Endothelial cell of umbilical vein (primary cell): ENCODE measurements around the gene TRPM1. TPM values are rescaled to one million over a fixed set of nuclear protein-coding genes. Genes with fewer than 3 reads are reported as not detected.

Experiments
- BruUV-seq: library from RNA; stranded (reverse); fragments of 400-500 nt; replicated peaks from 2 replicates; lab custom pipeline; 2021; lab: Mats Ljungman, UMichigan
- CTCF ChIA-PET: fragments of 300-600, 350-600 bp; sonication (Branson Sonifier 250); formaldehyde crosslinking; loops from one replicate; lab custom pipeline; 2021; ENCODE audit warnings: antibody characterized with exemption, inconsistent platforms; lab: Charles Lee
- POLR2A ChIA-PET: fragments of 300-600, 350-600 bp; sonication (Branson Sonifier 250); formaldehyde crosslinking; loops from one replicate; lab custom pipeline; 2021; ENCODE audit warnings: antibody characterized with exemption, inconsistent platforms; lab: Charles Lee
- DNase-seq: peaks from one replicate; pipeline ENCODE4 v3.0.0-alpha.2; 2011; ENCODE audit warnings: low read depth, low spot score
- FAIRE-seq: peaks from 2 replicates; lab custom pipeline; 2011; peaks lifted over from hg19 to GRCh38; lab: Jason Lieb, UNC
- H2AFZ ChIP-seq: 2 replicates; pipeline ENCODE4 v1.6.0; 2012; ENCODE audit warnings: low read depth, low read length, control low read depth, inconsistent platforms
- H3K27ac ChIP-seq: 2 replicates; pipeline ENCODE4 v1.5.1; 2011; ENCODE audit warnings: low read depth, mild to moderate bottlenecking, control low read depth, low read length, moderate library complexity; ENCODE audit not compliant: insufficient read depth
- H3K27me3 ChIP-seq, 2 experiments: 2 replicates each; pipeline versions ENCODE4 v1.6.0 to v1.6.1; 2011; ENCODE audit warnings: low read length in 2 of 2, mixed read lengths in 1 of 2; ENCODE audit not compliant: control insufficient read depth in 2 of 2, insufficient read depth in 2 of 2
- H3K36me3 ChIP-seq, 2 experiments: 2 replicates in 1 of 2; 3 replicates in 1 of 2; pipeline ENCODE4 v1.5.1; 2011; ENCODE audit warnings: low read length in 2 of 2, mild to moderate bottlenecking in 1 of 2, moderate library complexity in 1 of 2; ENCODE audit not compliant: control insufficient read depth in 2 of 2, insufficient read depth in 2 of 2; ENCODE audit errors: extremely low read depth in 1 of 2
- H3K4me1 ChIP-seq: 3 replicates; pipeline ENCODE4 v1.5.1; 2011; ENCODE audit warnings: mild to moderate bottlenecking, low read length; ENCODE audit not compliant: control insufficient read depth, insufficient read depth; ENCODE audit errors: extremely low read depth
- H3K4me2 ChIP-seq: 2 replicates; pipeline ENCODE4 v1.6.1; 2011; ENCODE audit warnings: low read length, control low read depth, mixed read lengths; ENCODE audit not compliant: insufficient read depth
- H3K4me3 ChIP-seq, 3 experiments: fragments of 200-600 bp in 1 of 3; sonication (generic), shearing (Covaris generic) in 1 of 3; replicated peaks in 1 of 3; 2 replicates each; pipeline ENCODE4 v1.5.1; 2011 to 2016; ENCODE audit warnings: control low read depth in 3 of 3, low read length in 3 of 3, mild to moderate bottlenecking in 2 of 3, inconsistent platforms in 1 of 3, low read depth in 1 of 3, moderate library complexity in 1 of 3; ENCODE audit not compliant: insufficient read depth in 1 of 3
- H3K79me2 ChIP-seq: 2 replicates; pipeline ENCODE4 v1.6.0; 2012; ENCODE audit warnings: low read length, inconsistent platforms; ENCODE audit not compliant: control insufficient read depth, insufficient read depth
- H3K9ac ChIP-seq: replicated peaks from 2 replicates; pipeline ENCODE3; 2011; ENCODE audit warnings: low read length, control low read depth; ENCODE audit not compliant: insufficient read depth; ENCODE audit errors: extremely low read depth
- H3K9me1 ChIP-seq: replicated peaks from 3 replicates; pipeline ENCODE4 v1.6.0; 2011; ENCODE audit warnings: mild to moderate bottlenecking, low read length; ENCODE audit not compliant: control insufficient read depth, insufficient read depth; ENCODE audit errors: extremely low read depth
- H3K9me3 ChIP-seq: replicated peaks from 2 replicates; pipeline ENCODE4 v1.5.1; 2012; ENCODE audit warnings: low read length, inconsistent platforms; ENCODE audit not compliant: control insufficient read depth, insufficient read depth
- H4K20me1 ChIP-seq: replicated peaks from 2 replicates; pipeline ENCODE3; 2011; ENCODE audit warnings: mild to moderate bottlenecking, low read length; ENCODE audit not compliant: control insufficient read depth, insufficient read depth; ENCODE audit errors: extremely low read depth
- EZH2 ChIP-seq: IDR thresholded peaks from 2 replicates; pipeline ENCODE4 v1.6.1; 2012; ENCODE audit warnings: borderline replicate concordance, low read depth, mild to moderate bottlenecking, moderate library complexity, low read length, inconsistent platforms; ENCODE audit not compliant: severe bottlenecking
- FOS ChIP-seq: IDR thresholded peaks from 2 replicates; pipeline ENCODE4 v1.6.1; 2011; ENCODE audit warnings: mild to moderate bottlenecking, low read length, moderate library complexity, borderline replicate concordance; ENCODE audit not compliant: insufficient read depth
- GATA2 ChIP-seq: IDR thresholded peaks from 2 replicates; pipeline ENCODE4 v1.7.0; 2011; ENCODE audit warnings: low read depth, mild to moderate bottlenecking, moderate library complexity, mixed read lengths, low read length; ENCODE audit not compliant: insufficient read length, insufficient read depth
- JUN ChIP-seq: IDR thresholded peaks from 2 replicates; pipeline ENCODE4 v1.6.1; 2011; ENCODE audit warnings: borderline replicate concordance, low read depth; ENCODE audit not compliant: insufficient read length, insufficient read depth
- MYC ChIP-seq: IDR thresholded peaks from one replicate; pipeline ENCODE4 v1.6.1; 2011; ENCODE audit warnings: mild to moderate bottlenecking, low read depth, low read length
- POLR2AphosphoS5 ChIP-seq: IDR thresholded peaks from 2 replicates; pipeline ENCODE4 v1.6.1; 2012; ENCODE audit warnings: low read depth, mild to moderate bottlenecking, control low read depth, low read length, moderate library complexity; ENCODE audit not compliant: insufficient read depth
- dilution Hi-C: fragments of 300-500 bp; cut with MboI; formaldehyde crosslinking; loops from one replicate; pipeline ENCODE4 v1.15.0; 2019; ENCODE audit warnings: low sequenced_read_pairs; ENCODE audit not compliant: extremely low pct_ligation_motif_present
- intact Hi-C: fragments of 100-400 bp; cut with micrococcal nuclease; formaldehyde crosslinking; loops from one replicate; pipeline ENCODE4 v1.10.0; 2022
- polyA plus RNA-seq, 4 experiments: library from polyadenylated mRNA; depleted of rRNA in 3 of 4; stranded (reverse) in 3 of 4; unstranded in 1 of 4; fragments of >200 nt; gene quantifications; 2 replicates each; pipeline versions ENCODE4 v1.2.1 to v1.2.3, GENCODE V29; 2011 to 2012; ENCODE audit warnings: missing spikeins in 1 of 4
- total RNA-seq: library from RNA; stranded (reverse); gene quantifications from 2 replicates; pipeline ENCODE4 v1.2.3, GENCODE V29; 2021
- TF ChIP-seq, protein P1 (sequence below), 2 donors: IDR thresholded peaks; 1 replicate in 1 of 2; 2 replicates in 1 of 2; pipeline ENCODE4 v1.5.1; 2011; ENCODE audit warnings: low read length in 2 of 2, mild to moderate bottlenecking in 2 of 2, moderate library complexity in 2 of 2, control low read depth in 1 of 2, inconsistent platforms in 1 of 2, low read depth in 1 of 2; ENCODE audit not compliant: insufficient read depth in 1 of 2; ENCODE audit errors: extremely low read depth in 1 of 2
- TF ChIP-seq, protein P2 (sequence below): IDR thresholded peaks from 2 replicates; pipeline ENCODE4 v1.6.1; 2011; ENCODE audit not compliant: insufficient read depth, insufficient read length

Gene TRPM1
- total and polyA plus RNA-seq, 2 donors (not counting 3 experiments of a cell fraction or from before 2014, with no cell fraction given) = 0.19 TPM; not detected in 1

DNA sequence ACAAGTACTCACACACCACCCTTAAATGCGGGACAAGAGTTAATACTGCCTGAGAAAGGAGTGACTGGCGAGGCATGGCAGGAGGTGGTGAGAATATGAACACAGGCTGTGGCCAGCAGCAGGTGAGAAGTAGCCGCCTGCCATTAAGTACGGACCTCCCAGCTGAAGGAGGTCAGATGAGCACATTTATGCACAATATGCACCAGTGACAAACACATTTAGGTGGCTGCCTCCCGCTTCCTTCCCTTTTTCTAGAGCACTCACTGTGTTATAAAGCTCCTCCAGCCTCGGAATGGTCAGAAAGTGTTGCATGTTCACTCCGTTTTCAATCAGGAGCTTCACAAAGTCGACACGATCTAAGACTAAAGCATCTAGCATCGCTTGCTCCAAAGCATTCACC is 52.4 kb downstream of the TRPM1 start:
- no peak for FAIRE-seq
- Histone ChIP-seq H4K20me1 (no peaks in the 10 kb centered on the region), H2AFZ (no peak overlapping the region), H3K4me1 (no peaks in the 10 kb centered on the region), H3K9me1 (no peaks in the 10 kb centered on the region), H3K27me3 (no peaks in the 10 kb centered on the region), H3K4me2 (no peak overlapping the region), H3K27ac (no peak overlapping the region), H3K9me3 (no peaks in the 10 kb centered on the region), H3K36me3 (no peaks in the 10 kb centered on the region), H3K9ac (no peak overlapping the region), H3K4me3 (no peak overlapping the region), H3K79me2 (no peaks in the 10 kb centered on the region)
- TF ChIP-seq GATA2 (no peak), FOS (no peak), JUN (no peak), EZH2 (no peak), MYC (no peak), POLR2AphosphoS5 (no peak)
- TF ChIP-seq, protein P1, sequence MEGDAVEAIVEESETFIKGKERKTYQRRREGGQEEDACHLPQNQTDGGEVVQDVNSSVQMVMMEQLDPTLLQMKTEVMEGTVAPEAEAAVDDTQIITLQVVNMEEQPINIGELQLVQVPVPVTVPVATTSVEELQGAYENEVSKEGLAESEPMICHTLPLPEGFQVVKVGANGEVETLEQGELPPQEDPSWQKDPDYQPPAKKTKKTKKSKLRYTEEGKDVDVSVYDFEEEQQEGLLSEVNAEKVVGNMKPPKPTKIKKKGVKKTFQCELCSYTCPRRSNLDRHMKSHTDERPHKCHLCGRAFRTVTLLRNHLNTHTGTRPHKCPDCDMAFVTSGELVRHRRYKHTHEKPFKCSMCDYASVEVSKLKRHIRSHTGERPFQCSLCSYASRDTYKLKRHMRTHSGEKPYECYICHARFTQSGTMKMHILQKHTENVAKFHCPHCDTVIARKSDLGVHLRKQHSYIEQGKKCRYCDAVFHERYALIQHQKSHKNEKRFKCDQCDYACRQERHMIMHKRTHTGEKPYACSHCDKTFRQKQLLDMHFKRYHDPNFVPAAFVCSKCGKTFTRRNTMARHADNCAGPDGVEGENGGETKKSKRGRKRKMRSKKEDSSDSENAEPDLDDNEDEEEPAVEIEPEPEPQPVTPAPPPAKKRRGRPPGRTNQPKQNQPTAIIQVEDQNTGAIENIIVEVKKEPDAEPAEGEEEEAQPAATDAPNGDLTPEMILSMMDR (IDR thresholded peaks at IDR 0.05; ENCODE audit: extremely low read depth in 1 of 2, insufficient read depth in 1 of 2, low read depth in 1 of 2, low read length in 2 of 2) = no peak
- TF ChIP-seq, protein P2, sequence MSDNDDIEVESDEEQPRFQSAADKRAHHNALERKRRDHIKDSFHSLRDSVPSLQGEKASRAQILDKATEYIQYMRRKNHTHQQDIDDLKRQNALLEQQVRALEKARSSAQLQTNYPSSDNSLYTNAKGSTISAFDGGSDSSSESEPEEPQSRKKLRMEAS = no peak
- no peak for DNase-seq
- ChIA-PET CTCF (interaction anchor here (1.5 kb wide), 1 partner anchor 80 kb away, joined by 5 read pairs; no protein-coding TSS in a partner anchor), POLR2A (no interaction called here)
- dilution Hi-C loops (no loop called here), intact Hi-C loops (no loop called here)
- BruUV-seq = no TSS peak
